Erythroblast (primary cell): ENCODE measurements around the gene GALE.

ENCODE experiments used
- GATA1 ChIP-seq: IDR thresholded peaks from 2 replicates; pipeline ENCODE4 v1.6.1; 2011; ENCODE audit warnings: low read depth, mild to moderate bottlenecking, control low read depth, low read length, moderate library complexity
- POLR2A ChIP-seq: IDR thresholded peaks from 2 replicates; pipeline ENCODE4 v1.6.1; 2011; ENCODE audit warnings: mild to moderate bottlenecking, low read length

DNA sequence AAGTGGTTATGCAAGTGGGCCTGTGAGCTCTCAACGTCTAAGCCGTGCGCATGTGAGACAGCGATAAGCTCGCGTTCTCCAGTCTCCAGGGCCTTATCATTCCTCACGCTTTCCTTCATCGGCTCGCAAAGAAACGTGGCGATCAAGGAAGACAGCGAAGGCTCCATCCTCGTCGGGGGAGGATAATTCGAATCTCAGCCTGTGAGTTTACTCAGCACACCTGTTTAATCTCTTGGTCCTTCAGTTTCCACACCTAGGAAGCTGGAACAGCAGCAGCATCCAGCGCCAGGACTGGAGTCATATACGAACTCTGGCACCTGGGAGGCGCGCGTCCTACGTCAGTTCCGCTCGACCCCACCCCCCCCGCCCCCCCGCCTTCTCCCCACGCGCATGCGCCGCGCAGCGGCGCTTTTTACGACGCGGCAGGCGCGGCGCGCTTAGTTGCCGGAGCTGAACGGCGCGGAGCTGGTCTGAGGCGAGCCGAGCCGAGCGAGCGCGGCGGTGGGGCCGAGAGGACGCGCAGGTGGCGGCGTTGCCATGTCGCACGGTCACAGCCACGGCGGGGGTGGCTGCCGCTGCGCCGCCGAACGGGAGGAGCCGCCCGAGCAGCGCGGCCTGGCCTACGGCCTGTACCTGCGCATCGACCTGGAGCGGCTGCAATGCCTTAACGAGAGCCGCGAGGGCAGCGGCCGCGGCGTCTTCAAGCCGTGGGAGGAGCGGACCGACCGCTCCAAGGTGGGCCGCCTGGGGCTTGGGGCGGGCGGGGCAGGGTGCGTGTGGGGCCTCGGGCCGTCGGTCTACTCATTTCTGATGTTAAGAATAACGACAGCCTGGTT is 22.4 kb downstream of the GALE start, which contains the start of gene PITHD1:
- TF ChIP-seq POLR2A (peak; percentile 97), GATA1 (peak; percentile 92)
